Measurements from ENCODE around the gene HOXC9. TPM values are rescaled to one million over a fixed set of nuclear protein-coding genes. Genes with fewer than 3 reads are reported as not detected.

Gene HOXC9
- total RNA-seq, 1 experiment from 2014 or later: not detected

- Histone ChIP-seq H3K4me2 (ENCODE audit: insufficient read depth, insufficient read length, low read length) (no peak overlapping the region), H2AK5ac (ENCODE audit: insufficient read length, low read length) (no peak overlapping the region), H2BK120ac (ENCODE audit: low read depth, low read length, poor library complexity, severe bottlenecking) (no peak overlapping the region), H2BK15ac (ENCODE audit: low read depth, low read length) (no peak overlapping the region), H3K27ac (ENCODE audit: insufficient read length, low read depth, low read length) (no peak overlapping the region), H3K23ac (ENCODE audit: insufficient read length, low read depth, low read length) (no peak overlapping the region), H4K20me1 (ENCODE audit: control insufficient read depth, insufficient read depth, insufficient read length) (no peaks in the 10 kb centered on the region), H2BK5ac (ENCODE audit: insufficient read length, low read length) (no peak overlapping the region), H3K79me2 (ENCODE audit: insufficient read depth, low read length) (no peaks in the 10 kb centered on the region), H3K79me1 (ENCODE audit: insufficient read depth, low read depth, low read length, poor library complexity, severe bottlenecking) (no peaks in the 10 kb centered on the region), H4K5ac (ENCODE audit: insufficient read length, low read depth, low read length) (no peak overlapping the region), H3K27me3 (ENCODE audit: insufficient read depth, low read length) (peaks cover 94% of the 10 kb centered on the region), H3K4me1 (ENCODE audit: insufficient read depth, low read length) (no peaks in the 10 kb centered on the region), H3K14ac (ENCODE audit: insufficient read depth, low read length) (no peak overlapping the region), H2BK12ac (ENCODE audit: insufficient read length, low read depth, low read length) (no peak overlapping the region), H2AFZ (ENCODE audit: low read length) (no peak overlapping the region), H3K18ac (ENCODE audit: insufficient read length, low read depth, low read length) (no peak overlapping the region), H4K91ac (ENCODE audit: insufficient read length, low read depth, low read length) (no peak overlapping the region), H4K8ac (replicated peaks; ENCODE audit: insufficient read length, low read depth, low read length) (no peak overlapping the region), H3K4ac (ENCODE audit: low read depth, low read length) (no peak overlapping the region), H3K9ac (ENCODE audit: extremely low read depth, insufficient read length, low read length) (no peak overlapping the region), H2BK20ac (ENCODE audit: low read depth, low read length, poor library complexity, severe bottlenecking) (no peak overlapping the region), H3K23me2 (ENCODE audit: insufficient read length, low read depth, low read length, poor library complexity, severe bottlenecking) (no peaks in the 10 kb centered on the region), H3K56ac (ENCODE audit: insufficient read length, low read depth, low read length) (no peak overlapping the region), H3T11ph (ENCODE audit: low read length) (no peak overlapping the region), H3K9me3 (ENCODE audit: control insufficient read depth, low read depth, low read length) (no peaks in the 10 kb centered on the region)
- H3K27me3 Mint-ChIP-seq (ENCODE audit: low read depth): peaks cover 100% of the 10 kb centered on the region
- DNase-seq: no peak
- WGBS (ENCODE audit: extremely low coverage, insufficient read length, low lambda C conversion rate): no CpG with 5 or more reads among the region's 17 CpGs
- H3K36me3 Mint-ChIP-seq (ENCODE audit: insufficient read depth in 1 of 3, low read depth in 3 of 3): no peaks in the 10 kb centered on the region
- H3K27ac Mint-ChIP-seq: no peak overlapping the region
- no peak overlapping the region for H3K4me3 Mint-ChIP-seq
- no peak for TF ChIP-seq CTCF (conservative IDR thresholded peaks at IDR 0.05)
- H3K9me3 Mint-ChIP-seq: peaks cover 0 to 2% of the 10 kb centered on the region in 2 experiments; a peak in 2 of 5 replicates
- H3K4me1 Mint-ChIP-seq: peaks cover 6 to 31% of the 10 kb centered on the region in 2 experiments
These were observed 11.2 kb downstream of the HOXC9 start for GRCh38 chr12:54010972-54011664.
